CD4-positive, alpha-beta T cell treated with Interleukin-2 at 100 ng/mL for 4 hours (primary cell): ENCODE data around the gene HUNK.

Experiments used
- DNase-seq: peaks from one replicate; pipeline ENCODE4 v3.0.0-alpha.2; 2020; ENCODE audit warnings: low spot score

Gene HUNK

DNA sequence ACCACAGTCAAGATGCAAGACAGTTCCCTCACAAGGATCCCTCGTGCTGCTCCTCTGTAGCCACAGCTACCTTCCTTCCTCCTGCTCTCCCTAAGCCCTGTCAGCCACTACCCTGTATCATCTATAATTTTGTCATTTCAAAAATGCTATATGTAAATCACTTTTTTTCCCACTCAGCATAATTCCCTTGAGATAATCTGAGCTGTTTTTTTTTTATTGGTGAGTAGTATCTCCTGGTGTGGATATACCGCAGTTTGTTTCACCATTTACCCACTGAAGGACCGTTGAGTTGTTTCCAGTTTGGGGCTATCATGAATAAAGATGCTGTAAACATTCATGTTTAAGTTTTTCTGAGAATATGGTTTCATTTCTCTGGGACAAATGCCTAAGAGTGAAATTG, 88.2 kb downstream of the HUNK start:
- no peak for DNase-seq

DNA sequence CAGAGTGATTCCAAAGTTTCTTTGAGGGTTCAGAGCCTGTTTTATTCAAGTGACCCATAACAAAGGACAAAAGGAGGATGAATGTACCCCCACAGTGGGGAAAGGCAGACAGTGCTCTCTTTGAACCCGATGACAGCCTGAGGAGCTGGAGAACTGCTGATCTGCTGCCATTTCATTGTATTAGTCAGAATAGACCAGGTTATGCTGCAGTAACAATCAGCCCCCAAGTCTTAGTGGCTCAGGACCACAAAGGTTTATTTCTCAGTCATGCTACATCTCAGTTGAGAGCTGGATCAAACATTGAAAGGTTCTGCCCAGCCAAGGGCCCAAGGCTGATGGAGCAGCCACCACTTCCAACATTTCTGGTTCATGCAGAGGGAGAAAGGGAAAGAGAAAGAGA, 88.9 kb downstream of the HUNK start:
- no peak for DNase-seq

GRCh38 chr21:31964692-31965091, 91.9 kb downstream of the HUNK start:
- no peak for DNase-seq

DNA sequence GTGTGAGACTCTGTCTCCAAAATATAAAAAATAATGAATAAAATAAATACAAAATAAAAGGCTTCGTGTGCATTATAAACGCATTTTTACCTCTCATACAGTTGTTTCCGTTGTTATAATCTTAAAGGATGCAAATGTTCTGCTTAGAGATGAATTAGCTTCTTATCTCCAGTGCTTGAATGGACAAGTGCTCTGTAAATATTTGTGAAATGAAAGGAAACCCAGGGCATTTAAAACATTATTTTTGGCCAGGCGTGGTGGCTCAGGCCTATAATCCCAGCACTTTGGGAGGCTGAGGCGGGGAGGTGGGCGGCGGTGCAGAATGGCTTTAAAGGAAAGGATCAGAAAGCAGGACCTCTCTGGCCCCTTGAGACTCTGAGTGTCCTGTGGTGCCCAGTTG, 94.5 kb downstream of the HUNK start:
- no peak for DNase-seq

- DNase-seq: no peak
Measured at GRCh38 chr21:31972622-31973021, 99.8 kb downstream of the HUNK start.

- no peak for DNase-seq
Measured at GRCh38 chr21:31973402-31973944, 100.7 kb downstream of the HUNK start.

DNA sequence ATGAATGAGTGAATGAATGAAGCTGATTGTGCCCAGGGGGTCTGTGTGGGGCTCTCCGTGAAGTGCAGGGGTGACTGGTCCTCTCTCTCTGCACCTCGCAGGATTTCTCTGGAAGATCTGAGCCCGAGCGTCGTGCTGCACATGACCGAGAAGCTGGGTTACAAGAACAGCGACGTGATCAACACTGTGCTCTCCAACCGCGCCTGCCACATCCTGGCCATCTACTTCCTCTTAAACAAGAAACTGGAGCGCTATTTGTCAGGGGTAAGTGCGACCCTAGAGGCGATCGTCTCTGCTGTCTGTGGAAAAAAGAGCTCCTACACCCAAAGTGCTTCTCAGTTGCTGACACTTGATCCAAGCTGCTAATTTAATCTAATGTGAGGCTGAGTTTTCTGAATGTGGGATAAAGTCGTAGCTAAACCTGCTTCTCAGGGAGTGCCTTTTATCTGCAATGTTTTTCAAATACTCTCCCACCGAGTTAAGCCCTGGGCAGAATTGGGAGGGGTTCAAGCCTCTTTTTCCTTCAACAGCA, 101.7 kb downstream of the HUNK start:
- peak; percentile 24 for DNase-seq

- no peak for DNase-seq
Measured at GRCh38 chr21:31975491-31975890, 102.7 kb downstream of the HUNK start.

DNA sequence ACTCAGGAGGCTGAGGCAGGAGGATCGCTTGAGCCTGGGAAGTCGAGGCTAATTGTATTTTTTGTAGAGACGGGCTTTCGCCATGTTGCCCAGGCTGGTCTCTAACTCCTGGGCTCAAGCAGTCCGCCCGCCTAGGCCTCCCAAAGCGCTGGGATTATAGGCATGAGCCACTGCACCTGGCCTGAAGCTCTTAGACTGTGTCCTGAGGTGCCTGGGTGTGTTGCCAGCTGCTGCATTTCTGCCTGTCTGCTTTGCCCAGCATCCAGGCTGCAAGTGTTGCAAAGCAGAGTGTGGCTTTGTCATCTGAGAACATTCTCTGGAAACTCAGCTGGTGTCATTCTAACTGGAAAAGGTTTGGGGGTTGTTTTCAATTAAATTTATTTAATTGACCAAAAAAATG, 105.0 kb downstream of the HUNK start:
- DNase-seq: no peak

GRCh38 chr21:31983120-31983519, 110.3 kb downstream of the HUNK start:
- no peak for DNase-seq

GRCh38 chr21:31983554-31983953, 110.7 kb downstream of the HUNK start:
- no peak for DNase-seq

DNA sequence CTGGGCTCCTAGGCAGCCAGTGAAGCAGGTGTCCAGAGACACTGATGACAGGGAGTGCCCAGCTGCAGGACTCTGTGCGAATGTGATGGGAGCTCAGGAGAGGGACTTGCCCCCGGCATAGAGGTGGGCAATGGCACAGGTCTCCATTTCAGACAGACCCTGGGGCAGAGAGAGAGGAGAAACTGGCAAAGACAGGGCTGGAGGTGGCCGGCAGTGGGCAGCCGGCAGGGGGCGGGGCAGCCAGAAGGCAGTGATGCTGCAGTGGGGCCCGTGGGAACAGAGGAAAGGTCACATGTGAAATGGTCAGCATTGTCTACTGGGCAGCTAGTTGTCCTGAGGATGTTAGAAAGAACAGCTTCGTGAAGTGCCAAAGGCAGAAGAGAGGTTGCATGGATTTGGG, 112.6 kb downstream of the HUNK start:
- no peak for DNase-seq

DNA sequence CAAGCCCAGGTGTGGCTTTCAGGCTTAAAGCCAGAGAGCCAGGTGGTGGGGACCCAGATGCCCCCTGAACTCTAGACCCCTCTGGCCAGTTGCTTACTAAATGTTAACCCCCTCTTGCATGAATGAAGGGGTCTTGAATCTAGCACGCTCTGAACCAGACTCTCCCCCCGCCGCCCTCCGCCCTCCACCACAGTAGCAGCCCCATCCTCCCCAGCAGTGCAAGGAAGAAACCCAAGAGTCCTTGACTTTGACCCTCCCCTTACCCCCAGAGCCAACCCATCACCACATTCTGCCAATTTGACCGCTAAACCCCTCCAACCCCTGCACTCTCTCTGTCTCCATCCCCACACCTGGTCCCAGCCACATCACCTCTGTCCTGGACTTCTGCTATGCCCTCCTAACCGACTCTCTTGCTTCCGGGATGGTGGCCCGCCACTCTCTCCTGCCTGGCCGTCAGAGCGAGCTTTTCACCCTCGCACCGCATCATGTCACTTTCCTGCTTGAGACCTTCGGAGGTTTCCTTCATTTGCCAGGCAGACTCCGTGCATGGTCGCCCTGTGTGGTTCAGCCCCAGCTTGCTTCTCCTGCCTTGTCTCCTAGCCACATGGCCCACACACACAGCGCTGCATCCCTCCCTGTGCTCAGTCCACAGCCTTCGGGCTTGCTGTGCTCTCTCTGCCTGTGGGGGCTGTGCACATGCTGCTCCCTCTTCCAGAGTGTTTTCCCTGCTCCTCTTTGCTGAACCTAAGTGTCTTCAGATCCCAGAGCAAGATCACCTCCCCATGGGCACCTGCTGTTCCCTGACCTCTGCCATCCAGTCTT, 113.4 kb downstream of the HUNK start:
- DNase-seq: no peak

GRCh38 chr21:31987696-31988095, 114.9 kb downstream of the HUNK start:
- no peak for DNase-seq

GRCh38 chr21:31988492-31989290, 115.9 kb downstream of the HUNK start:
- no peak for DNase-seq

GRCh38 chr21:31991356-31992331, 118.8 kb downstream of the HUNK start:
- DNase-seq: no peak

GRCh38 chr21:31992391-31992790, 119.6 kb downstream of the HUNK start:
- DNase-seq: no peak

DNA sequence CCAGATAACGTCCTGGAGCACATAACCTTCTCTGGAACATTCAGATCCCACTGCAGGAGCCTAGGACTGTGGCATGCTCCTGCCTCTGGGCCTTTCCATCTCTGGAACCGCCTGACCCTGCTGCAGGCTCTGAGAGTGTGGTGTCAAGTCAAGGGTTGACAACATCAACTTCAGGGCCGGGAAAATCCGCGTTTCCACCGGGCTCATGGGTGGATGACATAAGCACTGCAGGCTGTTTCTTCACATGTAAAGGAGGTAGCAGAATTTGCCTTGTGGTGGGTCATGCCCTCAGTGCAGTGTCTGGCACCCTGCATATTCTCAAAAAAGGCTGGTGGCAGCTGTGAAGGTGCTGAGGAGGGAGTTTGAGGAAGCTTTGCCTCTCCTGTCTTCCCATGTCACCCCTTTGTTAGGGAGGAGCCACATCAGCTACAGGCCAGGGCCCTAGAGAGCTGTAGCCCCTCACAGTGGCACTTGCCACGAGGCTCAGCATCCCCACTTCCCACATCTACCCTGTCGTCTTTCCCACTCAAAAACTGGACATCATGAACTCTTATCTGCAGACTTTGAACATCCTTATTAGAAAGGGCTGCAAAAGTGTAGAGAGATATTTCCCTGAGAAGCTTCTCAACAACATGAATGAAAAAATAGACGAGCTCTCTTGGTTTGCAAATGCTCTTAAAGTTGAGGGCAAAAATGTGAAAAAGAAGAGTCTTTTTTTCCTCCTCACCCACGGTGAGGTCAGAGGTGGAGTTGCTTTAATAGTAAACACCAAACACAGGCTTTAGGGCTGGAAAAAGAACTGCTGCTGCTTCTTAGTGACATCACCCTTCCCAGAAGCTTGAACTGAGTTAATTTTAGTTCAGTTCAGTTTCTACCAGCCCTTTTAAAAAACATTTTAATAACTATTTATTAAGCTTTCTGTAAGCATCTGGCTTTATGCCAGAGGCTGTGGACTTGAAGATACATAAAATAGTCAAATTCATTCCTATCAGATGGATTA, 121.3 kb downstream of the HUNK start:
- DNase-seq: no peak

DNA sequence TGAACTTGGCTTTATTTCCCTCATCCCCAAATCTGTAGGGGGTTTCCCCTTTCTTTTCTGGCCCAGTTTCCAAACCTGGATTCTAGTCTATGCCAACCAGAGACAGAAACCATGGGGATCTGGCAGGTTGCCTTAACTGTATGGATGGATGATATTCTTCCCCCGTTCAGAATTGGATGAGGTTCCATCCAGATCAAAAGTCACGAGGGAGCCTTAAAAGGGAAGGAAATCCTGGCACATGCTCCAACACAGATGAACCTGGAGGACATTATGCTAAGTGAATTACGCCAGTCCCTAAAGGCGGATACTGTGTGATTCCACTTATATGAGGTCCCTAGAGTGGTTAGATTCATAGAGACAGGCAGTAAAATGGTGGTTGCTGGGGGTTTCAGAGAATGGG, 124.4 kb downstream of the HUNK start:
- no peak for DNase-seq

GRCh38 chr21:31999810-32000468, 127.1 kb downstream of the HUNK start:
- no peak for DNase-seq
